NT2/D1 (cell line): ENCODE measurements around the gene ZFYVE21.

ENCODE experiments used
- SUZ12 ChIP-seq: IDR thresholded peaks from 2 replicates; pipeline ENCODE4 v1.6.1; 2011; ENCODE audit not compliant: insufficient read length, insufficient read depth; ENCODE audit errors: extremely low read depth
- YY1 ChIP-seq: IDR thresholded peaks from 2 replicates; pipeline ENCODE4 v1.6.1; 2011; ENCODE audit not compliant: insufficient read length, insufficient read depth
- ZNF274 ChIP-seq: IDR thresholded peaks from 2 replicates; pipeline ENCODE4 v1.6.1; 2011; ENCODE audit warnings: mild to moderate bottlenecking, low read depth, low read length

DNA sequence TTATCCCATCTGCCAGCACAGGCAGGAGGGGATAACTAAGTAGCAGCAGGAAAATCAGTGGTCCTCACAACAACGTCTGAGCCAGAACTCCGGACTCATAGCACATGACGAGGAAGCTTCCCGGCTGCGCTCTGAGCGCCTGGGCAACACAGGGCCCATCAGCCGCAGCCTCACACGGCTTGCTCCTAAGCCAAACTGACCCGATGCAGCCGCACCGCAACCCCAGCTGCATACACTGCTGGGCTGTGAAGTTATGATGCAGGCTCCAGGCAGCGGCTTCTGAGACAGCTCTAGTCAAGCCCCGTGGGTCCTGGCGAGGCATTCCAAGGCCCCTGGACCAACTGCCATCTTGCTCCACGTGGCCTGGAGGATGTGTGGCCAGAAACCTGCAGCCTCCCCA, 28.1 kb downstream of the ZFYVE21 start:
- TF ChIP-seq ZNF274 (no peak), YY1 (no peak), SUZ12 (no peak)
